K562 (cell line): Measurements from ENCODE around the gene DDX46. TPM values are rescaled to one million over a fixed set of nuclear protein-coding genes. Genes with fewer than 3 reads are reported as not detected.

ENCODE experiments used
- CBFA2T3 ChIP-seq: fragments of 450-650 bp; IDR thresholded peaks from 2 replicates; pipeline ENCODE4 v1.6.1; 2017
- CXXC5 ChIP-seq: fragments of 250-450 bp; sonication (Bioruptor Pico); IDR thresholded peaks from 2 replicates; pipeline ENCODE4 v1.8.0; 2022; ENCODE audit warnings: inconsistent platforms, mild to moderate bottlenecking, moderate library complexity
- DEAF1 ChIP-seq: fragments of 450-650 bp; formaldehyde crosslinking; IDR thresholded peaks from 2 replicates; pipeline ENCODE4 v1.4.0; 2020; ENCODE audit warnings: mild to moderate bottlenecking, moderate library complexity
- E2F6 ChIP-seq, 2 experiments: IDR thresholded peaks; 2 replicates each; pipeline ENCODE4 v1.6.1; 2011; ENCODE audit warnings: borderline replicate concordance in 1 of 2, control low read depth in 1 of 2, low read depth in 1 of 2, low read length in 1 of 2, mild to moderate bottlenecking in 1 of 2, mixed read lengths in 1 of 2, moderate library complexity in 1 of 2; ENCODE audit not compliant: insufficient read depth in 1 of 2, insufficient read length in 1 of 2, poor library complexity in 1 of 2, severe bottlenecking in 1 of 2; ENCODE audit errors: extremely low read depth in 1 of 2
- ESRRA ChIP-seq: fragments of 450-650 bp; IDR thresholded peaks from 2 replicates; pipeline ENCODE4 v1.6.1; 2014; ENCODE audit warnings: low read depth, mild to moderate bottlenecking, moderate library complexity, borderline replicate concordance
- FOXA3 ChIP-seq, 2 experiments: fragments of 450-650 bp in 1 of 2; sonication (generic) in 1 of 2; formaldehyde crosslinking; IDR thresholded peaks in 1 of 2; conservative IDR thresholded peaks in 1 of 2; 2 replicates each; pipeline versions ENCODE4 v1.4.0 to v1.8.0; 2020 to 2022; ENCODE audit warnings: mild to moderate bottlenecking in 2 of 2, missing genetic modification reagents in 1 of 2
- GABPB1 ChIP-seq: sonication (generic); formaldehyde crosslinking; IDR thresholded peaks from 2 replicates; pipeline ENCODE4 v1.8.0; 2022; ENCODE audit warnings: mild to moderate bottlenecking, missing genetic modification reagents
- GTF2A2 ChIP-seq: IDR thresholded peaks from 2 replicates; pipeline ENCODE4 v1.6.1; 2016; ENCODE audit warnings: mild to moderate bottlenecking, missing genetic modification characterization, missing compliant biosample characterization
- GTF3C2 ChIP-seq: IDR thresholded peaks from 3 replicates; pipeline ENCODE4 v1.6.1; 2011; ENCODE audit warnings: borderline replicate concordance, mild to moderate bottlenecking, moderate library complexity; ENCODE audit not compliant: insufficient read length; ENCODE audit errors: extremely low read depth
- HNRNPL ChIP-seq: fragments of 200-400 bp; formaldehyde crosslinking; IDR thresholded peaks from 2 replicates; pipeline ENCODE4 v1.6.1; 2017; ENCODE audit warnings: low read depth, mild to moderate bottlenecking, low read length
- MTA2 ChIP-seq: fragments of 450-650 bp; IDR thresholded peaks from 2 replicates; pipeline ENCODE4 v1.6.1; 2016; ENCODE audit warnings: low read depth
- PHF21A ChIP-seq: fragments of 450-650 bp; IDR thresholded peaks from 2 replicates; pipeline ENCODE4 v1.6.1; 2017; ENCODE audit warnings: low read depth, borderline replicate concordance
- SMAD1 ChIP-seq: fragments of 150-350 bp; IDR thresholded peaks from 2 replicates; pipeline ENCODE4 v1.6.1; 2014; ENCODE audit warnings: low read length, low read depth; ENCODE audit not compliant: partially characterized antibody
- TAF15 ChIP-seq: fragments of 200-400 bp; formaldehyde crosslinking; IDR thresholded peaks from 2 replicates; pipeline ENCODE4 v1.6.1; 2017; ENCODE audit warnings: mild to moderate bottlenecking, low read depth, low read length, moderate library complexity
- U2AF2 ChIP-seq: fragments of 200-400 bp; formaldehyde crosslinking; optimal IDR thresholded peaks from 2 replicates; pipeline ENCODE3; 2017; ENCODE audit warnings: low read depth, mild to moderate bottlenecking, low read length
- XRCC3 ChIP-seq: fragments of 450-650 bp; IDR thresholded peaks from 2 replicates; pipeline ENCODE4 v1.6.1; 2017; ENCODE audit warnings: mild to moderate bottlenecking, moderate library complexity
- XRCC4 ChIP-seq: IDR thresholded peaks from one replicate; pipeline ENCODE4 v1.6.1; 2011; ENCODE audit not compliant: insufficient read depth, insufficient read length; ENCODE audit errors: extremely low read depth
- ZBTB12 ChIP-seq: fragments of 250-450 bp; sonication (Bioruptor Pico); IDR thresholded peaks from 2 replicates; pipeline ENCODE4 v1.4.0; 2020
- ZNF212 ChIP-seq: fragments of 450-650 bp; formaldehyde crosslinking; IDR thresholded peaks from 2 replicates; pipeline ENCODE4 v1.4.0; 2020; ENCODE audit warnings: mild to moderate bottlenecking
- ZNF253 ChIP-seq: fragments of 250-450 bp; sonication (Bioruptor Pico); conservative IDR thresholded peaks from 2 replicates; pipeline ENCODE4 v1.6.1; 2021; ENCODE audit warnings: mild to moderate bottlenecking
- ZNF780A ChIP-seq: fragments of 250-450 bp; sonication (Bioruptor Pico); IDR thresholded peaks from 2 replicates; pipeline ENCODE4 v1.5.0; 2021; ENCODE audit warnings: mild to moderate bottlenecking
- polyA plus RNA-seq, 8 experiments: library from polyadenylated mRNA; depleted of rRNA in 4 of 8; stranded (reverse) in 5 of 8; unstranded in 3 of 8; fragments of >200 nt; fragmentation: Nextera tagmentation in 2 of 8; fragmentation: Illumina TruSeq in 1 of 8; extraction: Ambion mirVana in 2 of 8; extraction: Trizol in 1 of 8; gene quantifications; 2 replicates each; pipeline versions ENCODE4 v1.2.1 to v1.2.3, GENCODE V29; 2011 to 2014; ENCODE audit warnings: inconsistent platforms in 1 of 8, missing spikeins in 1 of 8
- total RNA-seq, 7 experiments: library from RNA; depleted of rRNA in 6 of 7; stranded (reverse); fragments of >200 nt in 6 of 7; fragmentation: Illumina TruSeq in 2 of 7; extraction: Trizol in 2 of 7; gene quantifications; 2 replicates each; pipeline versions ENCODE4 v1.2.1 to v1.2.3, GENCODE V29; 2011 to 2021; ENCODE audit warnings: low replicate concordance in 1 of 7

Gene DDX46
- total and polyA plus RNA-seq, 9 of the 15 experiments (the other 6 are each of a cell fraction or from before 2014, with no cell fraction given) = 26.2 to 99.0 (median 76.4) TPM

- TF ChIP-seq GTF3C2 (no peak), HNRNPL (0 out of 2 replicates have a peak, but pooled peaks have one; percentile 32), ZNF212 (CRISPR knock-in tag) (no peak), E2F6 (IDR thresholded peaks at IDR 0.05; ENCODE audit: borderline replicate concordance in 1 of 2, extremely low read depth in 1 of 2, insufficient read depth in 1 of 2, insufficient read length in 1 of 2, low read depth in 1 of 2, low read length in 1 of 2, poor library complexity in 1 of 2, severe bottlenecking in 1 of 2) (peak; percentile 66 to 85), U2AF2 (no peak), ZBTB12 (peak; percentile 94), ESRRA (peak; percentile 55), SMAD1 (peak; percentile 71), ZNF253 (no peak), XRCC3 (no peak), DEAF1 (peak; percentile 30; the same call in 1 of the 2 replicates), TAF15 (no peak), GABPB1 (CRISPR knock-in tag) (peak; percentile 86), GTF2A2 (tag) (no peak), CXXC5 (peak; percentile 99), MTA2 (no peak), ZNF780A (CRISPR knock-in tag) (no peak), XRCC4 (no peak), CBFA2T3 (no peak), FOXA3 (CRISPR knock-in tag; conservative IDR thresholded peaks at IDR 0.05 in 1 of 2, IDR thresholded peaks at IDR 0.05 in 1 of 2) (no peak), PHF21A (0 out of 2 replicates have a peak, but pooled peaks have one; percentile 57)
Observed at GRCh38 chr5:134738133-134738962, 20.2 kb upstream of the DDX46 start, which contains the start of gene CAMLG (continued).
